HG03066 (cell line): ENCODE measurements around the gene WDR1.

Experiments
- ATAC-seq: cut with Tn5 transposase; IDR thresholded peaks from one replicate; pipeline ENCODE4 v1.9.1; 2021; ENCODE audit warnings: low read depth; ENCODE audit not compliant: unreplicated experiment

The WDR1 gene

GRCh38 chr4:10101671-10102473, 14.7 kb downstream of the WDR1 start:
- no peak for ATAC-seq

- ATAC-seq = no peak
Measured at GRCh38 chr4:10100734-10101216, 15.8 kb downstream of the WDR1 start.

- no peak for ATAC-seq
Measured at GRCh38 chr4:10099499-10100325, 16.9 kb downstream of the WDR1 start.

GRCh38 chr4:10098780-10099160, 17.8 kb downstream of the WDR1 start:
- ATAC-seq = no peak

- ATAC-seq = no peak
Measured at GRCh38 chr4:10097906-10098779, 18.5 kb downstream of the WDR1 start.

GRCh38 chr4:10096978-10097335, 19.6 kb downstream of the WDR1 start:
- ATAC-seq = no peak

GRCh38 chr4:10096201-10096977, 20.2 kb downstream of the WDR1 start:
- peak; percentile 84 for ATAC-seq

- peak; percentile 34 for ATAC-seq
Measured at GRCh38 chr4:10095296-10095991, 21.2 kb downstream of the WDR1 start.

- no peak for ATAC-seq
Measured at GRCh38 chr4:10094841-10095240, 21.8 kb downstream of the WDR1 start.

GRCh38 chr4:10093801-10094552, 22.6 kb downstream of the WDR1 start:
- ATAC-seq = no peak

- no peak for ATAC-seq
Measured at GRCh38 chr4:10093271-10093621, 23.4 kb downstream of the WDR1 start.

- ATAC-seq = no peak
Measured at GRCh38 chr4:10092481-10093270, 23.9 kb downstream of the WDR1 start.

- ATAC-seq = no peak
Measured at GRCh38 chr4:10091531-10092181, 24.9 kb downstream of the WDR1 start.

- ATAC-seq = no peak
Measured at GRCh38 chr4:10090467-10091250, 25.9 kb downstream of the WDR1 start.

GRCh38 chr4:10089346-10089745, 27.3 kb downstream of the WDR1 start:
- ATAC-seq = no peak

- no peak for ATAC-seq
Measured at GRCh38 chr4:10088135-10089010, 28.2 kb downstream of the WDR1 start.
